Retinal pigment epithelial cell (primary cell): ENCODE results near the gene MRPL38.

ENCODE experiments used
- DNase-seq: peaks from one replicate; pipeline ENCODE4 v3.0.0-alpha.2; 2010; ENCODE audit warnings: low read depth
- H3K4me3 ChIP-seq: 2 replicates; pipeline ENCODE4 v1.5.1; 2011; ENCODE audit warnings: mild to moderate bottlenecking, low read length, control low read depth, moderate library complexity
- TF ChIP-seq, protein P1 (sequence below): conservative IDR thresholded peaks from 2 replicates; pipeline ENCODE4 v1.5.1; 2011; ENCODE audit warnings: low read depth, low read length, control low read depth, inconsistent platforms

Gene MRPL38

GRCh38 chr17:75909812-75910274 lies 5.2 kb upstream of the MRPL38 start:
- no peak overlapping the region for H3K4me3 ChIP-seq
- TF ChIP-seq, protein P1, sequence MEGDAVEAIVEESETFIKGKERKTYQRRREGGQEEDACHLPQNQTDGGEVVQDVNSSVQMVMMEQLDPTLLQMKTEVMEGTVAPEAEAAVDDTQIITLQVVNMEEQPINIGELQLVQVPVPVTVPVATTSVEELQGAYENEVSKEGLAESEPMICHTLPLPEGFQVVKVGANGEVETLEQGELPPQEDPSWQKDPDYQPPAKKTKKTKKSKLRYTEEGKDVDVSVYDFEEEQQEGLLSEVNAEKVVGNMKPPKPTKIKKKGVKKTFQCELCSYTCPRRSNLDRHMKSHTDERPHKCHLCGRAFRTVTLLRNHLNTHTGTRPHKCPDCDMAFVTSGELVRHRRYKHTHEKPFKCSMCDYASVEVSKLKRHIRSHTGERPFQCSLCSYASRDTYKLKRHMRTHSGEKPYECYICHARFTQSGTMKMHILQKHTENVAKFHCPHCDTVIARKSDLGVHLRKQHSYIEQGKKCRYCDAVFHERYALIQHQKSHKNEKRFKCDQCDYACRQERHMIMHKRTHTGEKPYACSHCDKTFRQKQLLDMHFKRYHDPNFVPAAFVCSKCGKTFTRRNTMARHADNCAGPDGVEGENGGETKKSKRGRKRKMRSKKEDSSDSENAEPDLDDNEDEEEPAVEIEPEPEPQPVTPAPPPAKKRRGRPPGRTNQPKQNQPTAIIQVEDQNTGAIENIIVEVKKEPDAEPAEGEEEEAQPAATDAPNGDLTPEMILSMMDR: no peak
- no peak for DNase-seq

DNA sequence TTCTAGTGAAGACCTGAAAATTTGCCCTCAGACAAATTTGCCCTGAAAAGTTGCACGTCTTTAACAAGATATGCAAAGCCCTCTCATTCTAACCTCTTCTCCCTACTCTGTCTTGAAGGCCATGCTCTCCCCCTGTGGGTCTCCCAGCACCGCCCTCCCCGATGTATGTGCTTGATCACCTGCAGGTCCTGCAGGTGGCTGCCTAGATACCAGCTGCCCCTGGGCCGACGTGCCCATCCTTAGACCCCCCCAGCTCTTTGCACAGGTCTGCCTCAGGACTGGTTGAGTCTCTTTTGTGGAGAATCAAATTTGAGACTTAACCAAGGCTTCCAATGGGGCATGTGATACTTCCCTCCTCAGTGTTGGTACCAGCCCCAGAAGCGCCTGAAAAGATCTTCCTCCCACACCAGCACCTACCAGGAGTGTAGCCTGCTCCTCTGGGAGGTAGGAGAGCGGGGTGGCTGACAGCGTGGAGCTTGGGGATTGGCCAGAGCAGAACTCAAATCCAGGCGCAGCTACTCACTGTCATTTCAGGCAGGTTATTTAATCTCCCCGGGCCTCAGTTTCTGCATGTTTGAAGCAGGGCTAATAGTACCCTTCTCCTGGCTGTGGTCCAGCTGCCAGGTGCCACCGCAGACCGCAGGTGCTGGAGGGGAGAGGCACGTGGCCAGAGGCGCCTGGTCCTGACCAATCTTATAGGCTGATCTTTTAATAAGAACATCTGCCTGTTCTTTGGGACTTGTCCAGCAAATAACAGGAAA lies 4.5 kb upstream of the MRPL38 start:
- no peak for DNase-seq
- TF ChIP-seq, protein P1: no peak
- no peak overlapping the region for H3K4me3 ChIP-seq

GRCh38 chr17:75908201-75908600 lies 3.5 kb upstream of the MRPL38 start:
- no peak for DNase-seq
- TF ChIP-seq, protein P1: no peak
- H3K4me3 ChIP-seq: no peak overlapping the region

- DNase-seq: no peak
Observed at GRCh38 chr17:75906143-75906884, 1.6 kb upstream of the MRPL38 start.

GRCh38 chr17:75902406-75902805 lies 2.3 kb downstream of the MRPL38 start:
- H3K4me3 ChIP-seq: no peak overlapping the region
- TF ChIP-seq, protein P1: no peak
- no peak for DNase-seq

More at GRCh38 chr17:75906143-75906884, 1.6 kb upstream of the MRPL38 start:
- H3K4me3 ChIP-seq: no peak overlapping the region
- TF ChIP-seq, protein P1: no peak

DNA sequence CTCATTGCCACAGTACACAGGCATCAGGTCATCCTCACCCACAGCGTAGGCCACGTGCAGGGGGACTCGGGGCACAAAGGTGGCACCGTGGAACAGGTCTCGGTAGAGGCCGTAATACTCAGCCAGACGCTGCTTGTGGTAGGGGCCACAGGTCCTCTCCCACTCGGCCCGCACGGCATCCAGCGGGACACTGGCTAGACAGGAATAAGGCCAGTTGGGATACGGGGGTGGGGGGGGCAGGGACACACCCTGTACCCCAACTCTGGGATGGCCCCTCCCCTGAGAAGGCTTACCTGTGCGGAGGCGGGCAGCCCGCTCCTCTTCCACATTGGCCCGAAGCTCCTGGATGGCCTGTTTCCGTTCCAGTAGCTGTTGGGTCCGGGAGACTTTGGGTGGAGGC lies 3.0 kb downstream of the MRPL38 start:
- TF ChIP-seq, protein P1: no peak
- no peak overlapping the region for H3K4me3 ChIP-seq
- no peak for DNase-seq
